SU-DHL-6 (cell line): ENCODE results near the gene GRB14.

ENCODE experiments used
- EZH2phosphoT487 ChIP-seq: fragments of 200-600 bp; sonication (generic), shearing (Covaris generic); conservative IDR thresholded peaks from 2 replicates; pipeline ENCODE4 v1.6.1; 2018; ENCODE audit warnings: mild to moderate bottlenecking, antibody characterized with exemption, low read length, moderate library complexity, mixed read lengths
- TF ChIP-seq, protein P1 (sequence below): fragments of 200-600 bp; sonication (generic); IDR thresholded peaks from one replicate; pipeline ENCODE4 v1.5.1; 2017; ENCODE audit warnings: antibody characterized with exemption, mild to moderate bottlenecking, low read length, moderate library complexity; ENCODE audit not compliant: insufficient read depth, poor library complexity, severe bottlenecking

DNA sequence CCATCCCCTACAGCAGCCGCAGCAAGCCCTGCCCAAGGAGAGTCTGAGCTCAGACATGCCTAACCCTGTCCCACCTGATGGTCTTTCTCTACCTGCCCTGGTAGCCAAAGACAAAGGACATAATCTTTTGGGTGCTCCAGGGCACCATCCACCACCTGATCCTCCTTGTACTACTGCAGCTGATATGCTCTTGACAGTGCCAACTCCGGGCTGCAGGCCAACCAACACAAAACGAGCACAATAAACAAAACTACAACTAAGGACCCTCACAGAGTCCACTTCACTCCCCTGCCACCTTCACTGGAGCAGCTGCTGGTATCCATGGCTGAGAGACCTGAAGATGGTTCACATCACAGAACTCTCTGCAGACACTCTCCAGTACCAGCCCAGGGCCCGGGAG lies 106.3 kb downstream of the GRB14 start:
- TF ChIP-seq, protein P1, sequence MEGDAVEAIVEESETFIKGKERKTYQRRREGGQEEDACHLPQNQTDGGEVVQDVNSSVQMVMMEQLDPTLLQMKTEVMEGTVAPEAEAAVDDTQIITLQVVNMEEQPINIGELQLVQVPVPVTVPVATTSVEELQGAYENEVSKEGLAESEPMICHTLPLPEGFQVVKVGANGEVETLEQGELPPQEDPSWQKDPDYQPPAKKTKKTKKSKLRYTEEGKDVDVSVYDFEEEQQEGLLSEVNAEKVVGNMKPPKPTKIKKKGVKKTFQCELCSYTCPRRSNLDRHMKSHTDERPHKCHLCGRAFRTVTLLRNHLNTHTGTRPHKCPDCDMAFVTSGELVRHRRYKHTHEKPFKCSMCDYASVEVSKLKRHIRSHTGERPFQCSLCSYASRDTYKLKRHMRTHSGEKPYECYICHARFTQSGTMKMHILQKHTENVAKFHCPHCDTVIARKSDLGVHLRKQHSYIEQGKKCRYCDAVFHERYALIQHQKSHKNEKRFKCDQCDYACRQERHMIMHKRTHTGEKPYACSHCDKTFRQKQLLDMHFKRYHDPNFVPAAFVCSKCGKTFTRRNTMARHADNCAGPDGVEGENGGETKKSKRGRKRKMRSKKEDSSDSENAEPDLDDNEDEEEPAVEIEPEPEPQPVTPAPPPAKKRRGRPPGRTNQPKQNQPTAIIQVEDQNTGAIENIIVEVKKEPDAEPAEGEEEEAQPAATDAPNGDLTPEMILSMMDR = no peak
- TF ChIP-seq EZH2phosphoT487 = no peak
